ENCODE results near the gene CST1. TPM values are rescaled to one million over a fixed set of nuclear protein-coding genes. Genes with fewer than 3 reads are reported as not detected.
"Not testable (repeated sequence)": the region's sequence is repeated elsewhere in the genome, so short reads cannot be mapped to it uniquely, and the experiment has no call there.

Gene CST1, protein sequence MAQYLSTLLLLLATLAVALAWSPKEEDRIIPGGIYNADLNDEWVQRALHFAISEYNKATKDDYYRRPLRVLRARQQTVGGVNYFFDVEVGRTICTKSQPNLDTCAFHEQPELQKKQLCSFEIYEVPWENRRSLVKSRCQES
- polyA plus RNA-seq (2013), result not detected

GRCh38 chr20:23750786-23751185 lies at the start of gene CST1:
Gene CST1 (minus strand): TSS chr20:23750935. CDS start chr20:23750866, 69 bp downstream.
- H3K27ac ChIP-seq (ENCODE audit: insufficient read depth in 1 of 2, low read depth in 1 of 2, low read length in 2 of 2, poor library complexity in 1 of 2, severe bottlenecking in 2 of 2); H3K27me3 ChIP-seq (replicated peaks in 2 of 5; ENCODE audit: control insufficient read depth in 4 of 5, insufficient read depth in 5 of 5, low read length in 4 of 5); CTCF ChIA-PET; POLR2A ChIA-PET; H3K9me3 ChIP-seq (ENCODE audit: control extremely low read depth in 1 of 5, control insufficient read depth in 4 of 5, insufficient read depth in 2 of 5, low read depth in 1 of 5, low read length in 4 of 5); H3K4me1 ChIP-seq (ENCODE audit: control extremely low read depth in 1 of 4, control insufficient read depth in 4 of 4, insufficient read depth in 4 of 4, low read length in 3 of 4); H3K36me3 ChIP-seq (ENCODE audit: control insufficient read depth in 4 of 4, insufficient read depth in 4 of 4, low read length in 3 of 4); DNase-seq; H3K4me3 ChIP-seq (ENCODE audit: control insufficient read depth in 1 of 7, extremely low read depth in 1 of 7, insufficient read depth in 4 of 7, low read depth in 2 of 7, low read length in 6 of 7): not testable (repeated sequence)
- WGBS (ENCODE audit: insufficient coverage), result 80% methylated on average over 1 of the region's 3 CpGs

DNA sequence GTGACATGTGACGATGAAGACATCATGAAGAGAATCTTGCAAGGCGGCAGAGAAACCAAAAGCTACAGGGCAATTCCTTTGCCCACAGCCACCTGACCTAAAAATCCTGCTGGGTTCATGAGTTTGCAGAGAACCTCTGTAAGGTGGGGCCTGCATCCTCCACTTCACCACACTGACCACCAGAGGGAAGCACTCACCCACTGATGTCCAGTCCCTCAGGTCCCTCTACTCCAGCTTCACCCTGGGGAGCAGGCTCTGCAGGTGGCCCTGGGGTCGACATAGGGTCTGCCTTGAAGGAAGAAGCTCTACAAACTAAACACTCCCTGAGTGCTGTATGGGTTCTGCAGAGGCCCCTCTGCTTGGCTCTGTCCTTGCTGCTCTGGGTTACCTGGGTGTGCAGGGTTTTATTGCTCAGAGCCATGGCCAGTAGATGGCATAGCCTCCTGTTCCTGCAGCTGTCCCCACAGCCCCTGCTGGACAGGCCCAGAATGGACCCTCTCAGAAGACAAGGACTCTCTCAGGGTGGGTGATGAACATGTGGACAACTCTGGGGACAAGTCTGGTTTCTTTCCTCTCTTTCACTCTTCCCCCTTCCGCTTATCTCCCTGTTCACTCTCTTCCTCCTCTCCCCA lies 48.6 kb upstream of the CST1 start:
- H3K4me1 ChIP-seq (ENCODE audit: control extremely low read depth in 1 of 4, control insufficient read depth in 4 of 4, insufficient read depth in 4 of 4, low read length in 3 of 4); H3K27ac ChIP-seq (ENCODE audit: insufficient read depth in 1 of 2, low read depth in 1 of 2, low read length in 2 of 2, poor library complexity in 1 of 2, severe bottlenecking in 2 of 2); H3K27me3 ChIP-seq (replicated peaks in 2 of 5; ENCODE audit: control insufficient read depth in 4 of 5, insufficient read depth in 5 of 5, low read length in 4 of 5); H3K9me3 ChIP-seq (ENCODE audit: control extremely low read depth in 1 of 5, control insufficient read depth in 4 of 5, insufficient read depth in 2 of 5, low read depth in 1 of 5, low read length in 4 of 5); H3K36me3 ChIP-seq (ENCODE audit: control insufficient read depth in 4 of 4, insufficient read depth in 4 of 4, low read length in 3 of 4); CTCF ChIA-PET; H3K4me3 ChIP-seq (ENCODE audit: control insufficient read depth in 1 of 7, extremely low read depth in 1 of 7, insufficient read depth in 4 of 7, low read depth in 2 of 7, low read length in 6 of 7); POLR2A ChIA-PET: not testable (repeated sequence)
- WGBS (ENCODE audit: insufficient coverage), result 72% methylated on average over 3 of the region's 4 CpGs
- peak; percentile 1 to 19 (median 19) for DNase-seq

- CTCF ChIA-PET, result no interaction called here
- Histone ChIP-seq H3K27ac (ENCODE audit: insufficient read depth in 1 of 2, low read depth in 1 of 2, low read length in 2 of 2, poor library complexity in 1 of 2, severe bottlenecking in 2 of 2) (no peak overlapping the region), H3K9me3 (ENCODE audit: control extremely low read depth in 1 of 5, control insufficient read depth in 4 of 5, insufficient read depth in 2 of 5, low read depth in 1 of 5, low read length in 4 of 5) (no peaks in the 10 kb centered on the region), H3K4me1 (ENCODE audit: control extremely low read depth in 1 of 4, control insufficient read depth in 4 of 4, insufficient read depth in 4 of 4, low read length in 3 of 4) (no peaks in the 10 kb centered on the region), H3K27me3 (replicated peaks in 2 of 5; ENCODE audit: control insufficient read depth in 4 of 5, insufficient read depth in 5 of 5, low read length in 4 of 5) (peaks cover 0 to 10% (median 0%) of the 10 kb centered on the region in 5 experiments), H3K36me3 (ENCODE audit: control insufficient read depth in 4 of 4, insufficient read depth in 4 of 4, low read length in 3 of 4) (no peaks in the 10 kb centered on the region), H3K4me3 (ENCODE audit: control insufficient read depth in 1 of 7, extremely low read depth in 1 of 7, insufficient read depth in 4 of 7, low read depth in 2 of 7, low read length in 6 of 7) (no peak overlapping the region)
- no peak for DNase-seq
- WGBS (ENCODE audit: insufficient coverage), result 90% methylated on average over 2 of the region's 3 CpGs
- POLR2A ChIA-PET, result no interaction called here
Observed at GRCh38 chr20:23795526-23795925, 44.8 kb upstream of the CST1 start.

- Histone ChIP-seq H3K27ac (ENCODE audit: insufficient read depth in 1 of 2, low read depth in 1 of 2, low read length in 2 of 2, poor library complexity in 1 of 2, severe bottlenecking in 2 of 2) (no peak overlapping the region), H3K4me1 (ENCODE audit: control extremely low read depth in 1 of 4, control insufficient read depth in 4 of 4, insufficient read depth in 4 of 4, low read length in 3 of 4) (no peaks in the 10 kb centered on the region), H3K36me3 (ENCODE audit: control insufficient read depth in 4 of 4, insufficient read depth in 4 of 4, low read length in 3 of 4) (no peaks in the 10 kb centered on the region), H3K9me3 (ENCODE audit: control extremely low read depth in 1 of 5, control insufficient read depth in 4 of 5, insufficient read depth in 2 of 5, low read depth in 1 of 5, low read length in 4 of 5) (no peaks in the 10 kb centered on the region), H3K4me3 (ENCODE audit: control insufficient read depth in 1 of 7, extremely low read depth in 1 of 7, insufficient read depth in 4 of 7, low read depth in 2 of 7, low read length in 6 of 7) (no peak overlapping the region), H3K27me3 (replicated peaks in 2 of 5; ENCODE audit: control insufficient read depth in 4 of 5, insufficient read depth in 5 of 5, low read length in 4 of 5) (peaks cover 0 to 10% (median 0%) of the 10 kb centered on the region in 5 experiments)
- CTCF ChIA-PET, result no interaction called here
- 57% methylated on average over 5 of the region's 7 CpGs for WGBS (ENCODE audit: insufficient coverage)
- POLR2A ChIA-PET, result no interaction called here
- no peak for DNase-seq
Observed at GRCh38 chr20:23794841-23795240, 44.1 kb upstream of the CST1 start.

DNA sequence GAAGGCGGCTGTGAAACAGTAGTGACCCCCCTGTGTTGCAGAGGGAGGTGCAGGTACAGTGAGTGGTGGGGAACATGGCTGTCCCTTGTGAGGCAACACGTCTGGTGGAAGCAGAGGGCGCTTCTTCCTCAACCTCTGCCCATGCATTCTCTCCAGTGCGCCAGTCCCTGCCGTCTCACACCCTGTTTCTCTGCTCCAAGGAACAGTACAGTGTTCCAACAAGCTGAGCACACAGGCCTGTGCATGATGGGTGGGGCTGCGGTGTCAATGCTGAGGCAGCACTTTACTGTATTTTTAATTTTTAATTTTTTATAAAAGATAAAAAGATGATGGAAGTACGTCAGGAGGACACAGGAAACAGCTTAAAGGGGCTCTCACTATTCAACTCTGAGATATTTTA lies 43.3 kb upstream of the CST1 start:
- DNase-seq, result no peak
- no peaks in the 10 kb centered on the region for H3K4me1 ChIP-seq (ENCODE audit: control extremely low read depth in 1 of 4, control insufficient read depth in 4 of 4, insufficient read depth in 4 of 4, low read length in 3 of 4)
- POLR2A ChIA-PET, result no interaction called here
- CTCF ChIA-PET, result no interaction called here
- peaks cover 0 to 10% (median 0%) of the 10 kb centered on the region in 5 experiments for H3K27me3 ChIP-seq (replicated peaks in 2 of 5; ENCODE audit: control insufficient read depth in 4 of 5, insufficient read depth in 5 of 5, low read length in 4 of 5)
- H3K36me3 ChIP-seq (ENCODE audit: control insufficient read depth in 4 of 4, insufficient read depth in 4 of 4, low read length in 3 of 4), result no peaks in the 10 kb centered on the region
- H3K4me3 ChIP-seq (ENCODE audit: control insufficient read depth in 1 of 7, extremely low read depth in 1 of 7, insufficient read depth in 4 of 7, low read depth in 2 of 7, low read length in 6 of 7), result no peak overlapping the region
- H3K27ac ChIP-seq (ENCODE audit: insufficient read depth in 1 of 2, low read depth in 1 of 2, low read length in 2 of 2, poor library complexity in 1 of 2, severe bottlenecking in 2 of 2), result no peak overlapping the region
- no peaks in the 10 kb centered on the region for H3K9me3 ChIP-seq (ENCODE audit: control extremely low read depth in 1 of 5, control insufficient read depth in 4 of 5, insufficient read depth in 2 of 5, low read depth in 1 of 5, low read length in 4 of 5)
- 100% methylated on average over 1 of the region's 7 CpGs for WGBS (ENCODE audit: insufficient coverage)

- no peaks in the 10 kb centered on the region for H3K9me3 ChIP-seq (ENCODE audit: control extremely low read depth in 1 of 5, control insufficient read depth in 4 of 5, insufficient read depth in 2 of 5, low read depth in 1 of 5, low read length in 4 of 5)
- H3K27me3 ChIP-seq (replicated peaks in 2 of 5; ENCODE audit: control insufficient read depth in 4 of 5, insufficient read depth in 5 of 5, low read length in 4 of 5), result peaks cover 0 to 3% (median 0%) of the 10 kb centered on the region in 5 experiments
- H3K4me1 ChIP-seq (ENCODE audit: control extremely low read depth in 1 of 4, control insufficient read depth in 4 of 4, insufficient read depth in 4 of 4, low read length in 3 of 4), result no peaks in the 10 kb centered on the region
- 89% methylated on average over 1 of the region's 1 CpG for WGBS (ENCODE audit: insufficient coverage)
- H3K4me3 ChIP-seq (ENCODE audit: control insufficient read depth in 1 of 7, extremely low read depth in 1 of 7, insufficient read depth in 4 of 7, low read depth in 2 of 7, low read length in 6 of 7), result no peak overlapping the region
- H3K27ac ChIP-seq (ENCODE audit: insufficient read depth in 1 of 2, low read depth in 1 of 2, low read length in 2 of 2, poor library complexity in 1 of 2, severe bottlenecking in 2 of 2), result no peak overlapping the region
- no peaks in the 10 kb centered on the region for H3K36me3 ChIP-seq (ENCODE audit: control insufficient read depth in 4 of 4, insufficient read depth in 4 of 4, low read length in 3 of 4)
- DNase-seq, result no peak
- POLR2A ChIA-PET, result no interaction called here
- CTCF ChIA-PET, result no interaction called here
Observed at GRCh38 chr20:23783447-23783846, 32.7 kb upstream of the CST1 start.

- WGBS (ENCODE audit: insufficient coverage), result 53% methylated on average over 8 of the region's 8 CpGs
- no peaks in the 10 kb centered on the region for H3K4me1 ChIP-seq (ENCODE audit: control extremely low read depth in 1 of 4, control insufficient read depth in 4 of 4, insufficient read depth in 4 of 4, low read length in 3 of 4)
- DNase-seq, result peak; percentile 1 to 24 (median 13)
- no peaks in the 10 kb centered on the region for H3K9me3 ChIP-seq (ENCODE audit: control extremely low read depth in 1 of 5, control insufficient read depth in 4 of 5, insufficient read depth in 2 of 5, low read depth in 1 of 5, low read length in 4 of 5)
- H3K27me3 ChIP-seq (replicated peaks in 2 of 5; ENCODE audit: control insufficient read depth in 4 of 5, insufficient read depth in 5 of 5, low read length in 4 of 5), result peaks cover 0 to 3% (median 0%) of the 10 kb centered on the region in 5 experiments
- no peak overlapping the region for H3K27ac ChIP-seq (ENCODE audit: insufficient read depth in 1 of 2, low read depth in 1 of 2, low read length in 2 of 2, poor library complexity in 1 of 2, severe bottlenecking in 2 of 2)
- POLR2A ChIA-PET, result no interaction called here
- no peaks in the 10 kb centered on the region for H3K36me3 ChIP-seq (ENCODE audit: control insufficient read depth in 4 of 4, insufficient read depth in 4 of 4, low read length in 3 of 4)
- CTCF ChIA-PET, result no interaction called here
- H3K4me3 ChIP-seq (ENCODE audit: control insufficient read depth in 1 of 7, extremely low read depth in 1 of 7, insufficient read depth in 4 of 7, low read depth in 2 of 7, low read length in 6 of 7), result no peak overlapping the region
Observed at GRCh38 chr20:23782366-23782983, 31.7 kb upstream of the CST1 start.

Data from common myeloid progenitor, CD34-positive (primary cell).